GM18873 (cell line): ENCODE results near the gene GMEB2.
"Not testable (repeated sequence)": the region's sequence is repeated elsewhere in the genome, so short reads cannot be mapped to it uniquely, and the experiment has no call there.

Source experiments
- ATAC-seq: cut with Tn5 transposase; IDR thresholded peaks from one replicate; pipeline ENCODE4 v1.9.1; 2021; ENCODE audit warnings: mild to moderate bottlenecking, moderate library complexity, moderate number of reproducible peaks; ENCODE audit not compliant: unreplicated experiment, low FRiP score

The GMEB2 gene

DNA sequence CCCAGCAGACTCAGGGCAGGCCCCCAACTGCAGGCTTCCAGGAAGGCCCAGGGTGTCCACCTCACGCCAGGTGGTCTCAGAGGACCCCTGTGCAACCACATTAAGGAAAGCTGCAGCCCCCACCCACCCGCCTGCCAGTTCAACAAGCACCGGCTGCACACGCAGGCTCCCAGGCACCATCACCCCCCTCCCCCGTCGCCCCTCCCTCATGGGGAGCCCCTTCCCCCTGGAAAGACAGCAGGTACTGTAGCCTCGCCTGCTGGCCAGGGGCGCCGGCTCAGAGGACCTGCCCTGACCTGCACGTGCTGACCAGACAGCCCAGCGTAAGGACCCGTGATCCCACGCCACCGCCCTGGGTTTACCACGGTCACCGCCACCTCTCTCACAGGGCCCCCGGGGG lies 13.8 kb upstream of the GMEB2 start:
- ATAC-seq = not testable (repeated sequence)

DNA sequence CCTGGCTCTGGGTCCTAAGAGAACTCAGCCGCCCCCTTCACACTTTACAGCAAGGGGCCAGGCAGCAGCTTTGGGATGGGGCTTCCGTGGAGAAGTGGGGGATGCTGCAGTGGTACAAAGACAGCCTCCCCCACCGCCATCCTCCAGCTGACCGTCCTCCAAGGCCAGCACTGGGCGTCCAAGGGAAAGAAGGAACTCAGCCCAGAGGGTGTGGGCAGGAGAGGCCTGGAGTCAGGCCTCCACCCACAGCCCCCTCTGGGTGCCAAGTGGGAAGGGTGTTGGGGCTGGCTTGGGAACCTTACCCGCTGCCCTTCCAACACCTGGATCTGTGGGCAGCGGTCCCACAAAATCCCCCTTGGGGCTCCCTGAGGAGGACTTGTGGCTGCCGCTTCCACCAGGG lies 13.2 kb upstream of the GMEB2 start:
- ATAC-seq = no peak

GRCh38 chr20:63639093-63639975 lies 12.4 kb upstream of the GMEB2 start:
- ATAC-seq = no peak

DNA sequence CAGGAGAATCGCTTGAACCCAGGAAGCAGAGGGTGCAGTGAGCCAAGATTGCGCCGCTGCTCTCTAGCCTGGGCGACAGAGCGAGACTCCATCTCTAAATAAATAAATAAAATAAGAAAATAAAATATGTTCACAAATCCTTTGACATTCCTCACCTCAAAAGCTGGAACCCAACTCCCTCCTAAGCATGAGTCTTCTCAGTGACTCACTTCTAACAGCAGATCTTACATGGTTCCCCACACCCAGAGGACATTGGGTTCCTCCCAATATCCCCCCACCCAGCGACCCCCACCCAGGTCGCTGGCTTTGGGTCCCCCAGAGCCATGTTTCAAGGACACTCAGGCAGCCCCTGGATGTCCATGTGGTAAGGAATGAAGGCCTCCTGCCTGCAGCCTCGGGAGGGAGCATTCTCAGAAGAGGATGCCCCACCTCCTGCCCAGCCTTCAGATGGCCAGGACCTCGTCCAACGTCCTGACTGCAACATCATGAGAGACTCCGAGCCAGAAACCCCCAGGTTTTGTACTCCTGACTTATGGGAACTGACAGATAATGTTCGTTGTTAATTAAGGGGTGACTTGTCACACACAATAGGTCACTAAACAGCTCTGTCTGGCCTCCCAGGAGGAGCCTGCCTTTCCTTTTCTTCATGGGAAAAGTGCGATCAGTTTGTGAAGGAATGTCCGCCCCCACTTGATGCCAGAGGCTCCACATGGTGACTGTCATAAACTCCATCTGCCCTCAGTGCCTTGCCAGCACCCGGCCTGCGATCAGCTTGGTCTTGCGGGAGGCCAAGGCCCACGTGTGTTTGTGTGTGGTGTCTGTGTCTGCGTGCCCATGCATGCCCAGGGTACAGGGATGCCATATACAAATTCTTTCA lies 10.1 kb upstream of the GMEB2 start:
- no peak for ATAC-seq

- no peak for ATAC-seq
These were observed 8.7 kb upstream of the GMEB2 start for GRCh38 chr20:63635431-63636141.

DNA sequence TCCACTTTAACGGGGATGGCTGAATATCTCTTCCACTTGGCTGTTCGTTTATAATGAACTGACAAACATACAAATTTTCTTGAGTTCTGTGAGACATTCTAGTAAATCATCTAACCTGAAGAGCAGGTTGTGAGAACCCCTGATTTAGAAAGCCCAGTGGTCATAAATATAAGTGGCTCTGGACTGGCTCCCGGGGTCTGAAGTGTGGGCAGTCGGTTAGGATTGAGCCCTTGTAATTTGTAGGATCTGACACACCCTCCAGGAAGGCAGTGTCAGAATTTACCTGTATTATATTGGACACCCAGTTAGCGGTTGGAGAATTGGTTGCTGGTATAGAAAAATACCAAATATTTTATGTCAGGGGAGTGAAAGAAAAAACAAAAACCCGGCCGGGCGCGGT lies 6.8 kb upstream of the GMEB2 start:
- no peak for ATAC-seq

DNA sequence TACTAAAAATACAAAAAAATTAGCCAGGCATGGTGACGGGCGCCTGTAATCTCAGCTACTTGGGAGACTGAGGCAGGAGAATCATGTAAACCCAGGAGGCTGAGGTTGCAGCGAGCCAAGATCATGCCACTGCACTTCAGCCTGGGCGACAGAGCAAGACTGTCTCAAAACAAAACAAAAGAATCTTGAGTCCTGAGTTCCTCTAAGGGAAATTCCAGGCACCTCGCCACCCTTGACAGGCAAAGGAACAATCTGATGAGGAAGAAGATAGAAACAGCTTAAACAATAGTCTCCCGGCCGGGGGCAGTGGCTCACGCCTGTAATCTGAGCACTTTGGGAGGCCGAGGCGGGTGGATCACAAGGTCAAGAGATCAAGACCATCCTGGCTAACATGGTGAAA lies 4.5 kb upstream of the GMEB2 start:
- not testable (repeated sequence) for ATAC-seq

- ATAC-seq = not testable (repeated sequence)
These were observed 4.1 kb upstream of the GMEB2 start for GRCh38 chr20:63630956-63631355.

GRCh38 chr20:63628246-63628975 lies 1.5 kb upstream of the GMEB2 start:
- ATAC-seq = no peak

DNA sequence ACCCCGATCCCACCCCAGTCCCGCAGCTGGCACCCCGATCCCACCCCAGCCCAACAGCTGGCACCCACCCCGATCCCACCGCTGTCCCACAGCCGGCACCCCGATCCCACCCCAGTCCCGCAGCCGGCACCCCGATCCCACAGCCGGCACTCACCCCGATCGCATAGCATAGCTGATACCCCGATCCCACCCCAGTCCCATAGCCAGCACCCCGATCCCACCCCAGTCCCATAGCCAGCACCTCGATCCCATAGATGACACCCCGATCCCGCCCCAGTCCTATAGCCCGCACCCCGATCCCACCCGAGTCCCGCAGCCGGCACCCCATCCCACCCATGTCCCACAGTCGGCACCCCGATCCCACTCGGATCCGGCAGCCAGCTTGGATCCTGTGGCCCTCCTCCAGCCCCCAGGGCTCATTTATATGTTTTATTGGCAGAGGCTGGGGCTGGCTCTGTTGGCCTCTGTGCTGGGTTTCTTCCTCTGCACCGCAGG lies 897 bp upstream of the GMEB2 start:
- ATAC-seq = no peak

DNA sequence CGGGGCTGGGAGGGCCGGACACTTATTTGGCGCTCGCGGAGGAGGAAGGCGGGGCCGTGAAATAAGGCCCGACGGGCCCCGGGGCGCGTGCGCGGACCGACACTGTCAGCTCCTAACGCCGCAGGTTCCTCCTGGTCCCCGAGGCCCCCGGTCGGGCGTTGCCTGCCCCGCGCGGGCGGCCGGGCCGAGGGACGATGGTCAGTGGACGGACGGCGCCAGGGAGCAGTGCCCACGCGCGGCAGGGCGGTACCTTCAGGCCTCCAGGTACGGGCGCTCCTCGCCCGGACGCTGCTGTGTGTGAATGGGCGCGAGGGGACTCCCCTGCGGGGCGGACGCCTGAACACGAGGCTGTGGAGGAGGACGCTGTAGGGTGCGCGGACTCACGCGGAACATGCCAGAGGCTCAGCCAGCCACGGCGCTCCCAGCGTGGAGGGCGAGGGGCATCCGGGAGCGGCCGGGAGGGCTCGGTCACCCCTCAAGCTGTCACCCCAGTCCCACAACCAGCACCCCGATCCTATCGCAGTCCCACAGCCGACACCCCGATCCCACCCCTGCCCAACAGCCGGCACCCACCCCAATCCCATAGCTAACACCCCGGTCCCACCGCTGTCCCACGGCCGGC lies 339 bp upstream of the GMEB2 start:
- ATAC-seq = peak; percentile 66

- ATAC-seq = no peak
These were observed 1.0 kb downstream of the GMEB2 start for GRCh38 chr20:63625771-63626423.

GRCh38 chr20:63624486-63624885 lies 2.4 kb downstream of the GMEB2 start:
- no peak for ATAC-seq

DNA sequence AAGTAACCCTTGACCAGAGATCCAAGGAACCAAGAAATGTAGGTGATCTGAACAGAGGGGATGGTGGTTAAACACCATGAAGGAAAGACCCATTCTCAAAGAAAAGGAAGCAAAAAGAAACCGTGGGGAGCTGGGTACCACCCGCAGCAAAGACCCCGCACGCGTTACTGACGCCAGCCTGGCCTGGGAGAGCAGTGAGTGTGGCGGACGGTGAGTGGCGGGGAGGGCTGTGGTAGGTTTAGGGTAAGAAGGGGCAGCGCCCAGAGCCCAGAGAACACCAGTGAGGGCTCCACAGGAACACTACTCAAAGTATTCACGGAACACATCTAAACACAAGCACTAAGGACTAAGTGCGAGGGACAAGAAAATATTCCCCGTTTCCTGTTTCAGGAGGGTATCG lies 4.2 kb downstream of the GMEB2 start:
- no peak for ATAC-seq

- no peak for ATAC-seq
These were observed 4.8 kb downstream of the GMEB2 start for GRCh38 chr20:63622096-63622495.

GRCh38 chr20:63620991-63621390 lies 5.9 kb downstream of the GMEB2 start:
- no peak for ATAC-seq

DNA sequence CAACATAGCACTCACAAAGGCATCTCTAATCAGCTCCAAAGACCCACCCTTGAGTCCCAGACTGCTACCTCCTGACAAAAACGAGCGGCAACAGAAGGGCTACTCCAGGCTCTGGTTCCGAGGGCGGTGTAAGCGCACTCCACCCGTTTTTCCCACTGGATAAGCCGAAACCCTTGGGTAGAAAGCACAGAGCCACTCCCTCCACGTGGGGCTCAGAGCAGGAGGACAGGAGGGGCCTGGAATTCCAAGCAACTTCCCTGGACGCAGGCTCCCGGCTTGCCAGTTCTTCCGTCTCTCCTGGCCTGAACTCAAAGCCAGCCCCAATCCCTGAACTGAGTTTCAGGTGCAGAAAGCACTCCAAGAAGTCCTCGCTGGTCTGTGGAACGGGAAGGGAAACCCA lies 7.4 kb downstream of the GMEB2 start:
- ATAC-seq = no peak

GRCh38 chr20:63619086-63619485 lies 7.8 kb downstream of the GMEB2 start:
- ATAC-seq = no peak
